ENCODE measurements around the gene MAP4K2.

The MAP4K2 gene

DNA sequence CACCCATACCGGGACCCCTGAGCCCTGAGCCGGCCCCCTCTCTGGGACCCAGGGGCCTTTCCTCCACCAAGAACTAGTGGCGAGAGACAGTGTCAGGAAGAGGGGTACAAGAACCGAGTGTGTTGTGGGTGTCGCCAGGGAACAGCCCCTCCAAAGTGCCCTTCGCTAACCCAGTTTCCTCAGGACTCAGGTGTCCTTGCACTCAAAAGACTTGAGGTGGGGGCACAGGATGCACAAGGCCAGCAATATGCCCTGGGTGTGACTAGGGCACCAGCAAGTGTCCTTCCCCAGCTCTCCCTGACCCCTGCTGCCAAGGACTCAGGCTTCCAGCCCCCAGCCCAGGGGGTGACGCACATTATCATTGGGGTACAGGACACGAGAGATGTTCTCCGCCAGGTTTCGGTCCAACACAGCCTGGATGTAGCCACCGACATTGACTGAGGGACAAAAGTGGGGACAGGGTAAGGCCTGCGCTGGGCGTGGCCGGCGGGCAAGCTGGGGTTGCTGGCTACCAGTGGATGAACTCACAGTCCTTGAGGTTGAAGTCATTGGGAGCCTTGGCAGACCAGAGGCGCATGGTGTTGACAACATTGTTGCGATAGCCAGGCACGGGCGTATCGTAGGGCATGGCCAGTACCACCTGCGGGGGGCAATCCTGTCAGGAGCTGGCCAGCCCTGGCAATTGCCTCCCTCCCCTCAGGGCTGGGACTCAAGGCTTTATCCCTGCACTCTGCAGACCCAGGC lies 47.9 kb downstream of the MAP4K2 start:
- no peak for FAIRE-seq
- DNase-seq (ENCODE audit: insufficient read length): no peak
- no peak for TF ChIP-seq TAF1 (IDR thresholded peaks at IDR 0.05; ENCODE audit: borderline replicate concordance, low read depth, low read length)
- TF ChIP-seq POLR2AphosphoS5 (IDR thresholded peaks at IDR 0.05; ENCODE audit: low read depth, low read length): no peak
- TF ChIP-seq POLR2A (IDR thresholded peaks at IDR 0.05; ENCODE audit: low read depth, low read length): no peak

DNA sequence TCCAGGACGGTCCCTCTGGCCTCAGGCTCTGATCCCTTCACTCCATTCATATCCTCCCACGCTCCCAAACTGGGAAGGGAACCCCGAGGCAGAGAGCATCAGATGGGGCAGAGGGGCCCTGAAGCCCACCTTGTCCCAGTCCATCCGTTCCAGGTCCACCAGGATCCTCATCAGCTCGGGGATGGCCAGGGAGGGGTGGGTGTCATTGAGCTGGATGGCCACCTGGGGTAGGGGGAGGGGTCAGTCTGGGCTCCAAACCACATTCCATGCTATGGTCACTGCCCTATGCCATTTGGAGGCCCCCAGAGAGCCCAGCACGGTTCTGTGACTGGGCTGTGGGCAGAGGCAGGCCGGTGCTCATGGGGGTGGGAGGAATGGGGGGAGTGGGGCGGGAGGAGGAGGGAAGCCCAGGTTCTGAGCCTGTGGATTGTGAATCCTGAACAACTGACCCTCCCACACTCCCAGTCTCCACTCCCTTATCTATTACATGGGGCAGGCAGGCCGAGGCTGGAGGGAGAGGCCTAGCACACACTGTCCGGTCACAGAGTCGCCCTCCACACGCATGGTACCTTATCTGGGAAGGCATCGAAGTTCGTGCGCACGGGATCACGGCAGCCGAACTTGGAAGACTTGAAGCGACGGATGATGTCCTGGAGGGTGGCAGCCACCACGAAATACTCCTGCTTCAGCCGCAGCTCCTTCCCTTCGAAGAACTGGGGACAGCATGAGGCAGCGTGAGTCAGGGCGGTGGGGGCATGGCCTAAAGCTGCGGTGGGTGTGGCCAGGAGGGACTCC lies 48.7 kb downstream of the MAP4K2 start:
- DNase-seq (ENCODE audit: insufficient read length) (no peak), FAIRE-seq (no peak)
- TF ChIP-seq POLR2A (IDR thresholded peaks at IDR 0.05; ENCODE audit: low read depth, low read length) (no peak), TAF1 (IDR thresholded peaks at IDR 0.05; ENCODE audit: borderline replicate concordance, low read depth, low read length) (no peak), POLR2AphosphoS5 (IDR thresholded peaks at IDR 0.05; ENCODE audit: low read depth, low read length) (no peak)

GRCh38 chr11:64753380-64754123 lies 49.5 kb downstream of the MAP4K2 start:
- FAIRE-seq (no peak), DNase-seq (ENCODE audit: insufficient read length) (no peak)
- TF ChIP-seq POLR2A (IDR thresholded peaks at IDR 0.05; ENCODE audit: low read depth, low read length) (no peak), TAF1 (IDR thresholded peaks at IDR 0.05; ENCODE audit: borderline replicate concordance, low read depth, low read length) (no peak), POLR2AphosphoS5 (IDR thresholded peaks at IDR 0.05; ENCODE audit: low read depth, low read length) (no peak)

DNA sequence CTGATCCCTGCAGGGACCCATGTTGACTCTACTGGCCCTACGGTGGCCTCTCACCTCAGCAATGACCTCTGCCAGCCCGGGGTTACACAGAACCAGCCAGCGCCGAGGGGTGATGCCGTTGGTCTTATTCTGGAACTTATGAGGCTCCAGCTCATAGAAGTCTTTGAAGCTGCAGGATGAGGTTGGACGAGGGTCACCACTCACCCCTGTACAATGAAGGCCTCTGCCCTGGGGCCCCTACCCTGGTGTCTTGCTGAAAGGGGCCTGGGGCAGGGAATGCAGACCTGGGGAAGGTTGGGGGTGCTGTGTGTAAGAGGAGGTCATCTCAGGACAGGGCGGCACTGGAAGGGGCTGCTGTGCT lies 50.0 kb downstream of the MAP4K2 start:
- no peak for DNase-seq (ENCODE audit: insufficient read length)
- FAIRE-seq: no peak
- TF ChIP-seq POLR2AphosphoS5 (IDR thresholded peaks at IDR 0.05; ENCODE audit: low read depth, low read length) (no peak), TAF1 (IDR thresholded peaks at IDR 0.05; ENCODE audit: borderline replicate concordance, low read depth, low read length) (no peak), POLR2A (IDR thresholded peaks at IDR 0.05; ENCODE audit: low read depth, low read length) (no peak)

GRCh38 chr11:64752175-64752970 lies 50.6 kb downstream of the MAP4K2 start:
- TF ChIP-seq POLR2AphosphoS5 (IDR thresholded peaks at IDR 0.05; ENCODE audit: low read depth, low read length) (no peak), POLR2A (IDR thresholded peaks at IDR 0.05; ENCODE audit: low read depth, low read length) (no peak), TAF1 (IDR thresholded peaks at IDR 0.05; ENCODE audit: borderline replicate concordance, low read depth, low read length) (no peak)
- FAIRE-seq: no peak
- no peak for DNase-seq (ENCODE audit: insufficient read length)

DNA sequence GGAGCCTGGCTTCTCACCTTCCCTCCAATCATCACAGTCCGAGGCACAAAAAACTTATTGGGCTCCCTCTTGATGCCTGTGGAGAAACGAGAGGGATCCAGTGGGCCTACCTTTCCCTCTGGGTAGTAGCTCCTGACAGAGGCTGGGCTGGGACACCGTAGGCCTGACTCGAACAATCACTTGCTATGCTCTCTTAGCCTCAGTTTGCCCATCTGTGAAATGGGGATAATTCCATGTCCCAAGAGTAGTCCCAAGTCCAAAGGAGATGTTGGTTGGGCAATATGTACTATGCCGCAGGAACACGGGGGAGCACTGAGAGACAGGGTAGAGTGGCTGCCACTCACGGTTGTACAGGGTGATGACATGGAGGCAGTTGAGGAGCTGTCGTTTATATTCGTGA lies 51.4 kb downstream of the MAP4K2 start:
- TF ChIP-seq POLR2A (IDR thresholded peaks at IDR 0.05; ENCODE audit: low read depth, low read length) (no peak), TAF1 (IDR thresholded peaks at IDR 0.05; ENCODE audit: borderline replicate concordance, low read depth, low read length) (no peak), POLR2AphosphoS5 (IDR thresholded peaks at IDR 0.05; ENCODE audit: low read depth, low read length) (no peak)
- FAIRE-seq (no peak), DNase-seq (ENCODE audit: insufficient read length) (no peak)

DNA sequence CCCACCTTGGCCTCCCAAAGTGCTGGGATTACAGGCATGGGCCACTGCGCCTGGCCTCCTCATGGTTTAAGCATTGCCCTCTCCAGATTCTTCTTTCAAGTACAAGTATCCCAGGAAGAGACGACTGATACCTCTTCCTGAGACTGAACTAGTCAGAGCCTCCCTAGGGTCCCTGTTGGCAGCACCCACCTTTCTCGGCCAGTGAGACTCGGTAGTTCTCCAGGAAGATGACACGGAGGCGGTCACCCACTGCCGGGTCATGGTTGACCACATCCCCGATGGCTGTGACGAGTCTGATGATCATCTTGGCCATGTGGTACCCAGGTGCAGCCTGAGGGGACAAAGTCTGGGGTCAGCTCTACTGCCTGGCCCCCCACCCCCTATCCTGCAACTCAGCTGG lies 51.9 kb downstream of the MAP4K2 start:
- TF ChIP-seq POLR2AphosphoS5 (IDR thresholded peaks at IDR 0.05; ENCODE audit: low read depth, low read length) (no peak), TAF1 (IDR thresholded peaks at IDR 0.05; ENCODE audit: borderline replicate concordance, low read depth, low read length) (no peak), POLR2A (IDR thresholded peaks at IDR 0.05; ENCODE audit: low read depth, low read length) (no peak)
- FAIRE-seq: no peak
- DNase-seq (ENCODE audit: insufficient read length): no peak

- DNase-seq (ENCODE audit: insufficient read length) (no peak), FAIRE-seq (no peak)
- TF ChIP-seq POLR2A (IDR thresholded peaks at IDR 0.05; ENCODE audit: low read depth, low read length) (no peak), POLR2AphosphoS5 (IDR thresholded peaks at IDR 0.05; ENCODE audit: low read depth, low read length) (no peak), TAF1 (IDR thresholded peaks at IDR 0.05; ENCODE audit: borderline replicate concordance, low read depth, low read length) (no peak)
These were observed 52.5 kb downstream of the MAP4K2 start for GRCh38 chr11:64750361-64751054.

GRCh38 chr11:64747961-64748665 lies 54.9 kb downstream of the MAP4K2 start:
- DNase-seq (ENCODE audit: insufficient read length): no peak
- FAIRE-seq: no peak
- TF ChIP-seq POLR2AphosphoS5 (IDR thresholded peaks at IDR 0.05; ENCODE audit: low read depth, low read length) (no peak), POLR2A (IDR thresholded peaks at IDR 0.05; ENCODE audit: low read depth, low read length) (no peak), TAF1 (IDR thresholded peaks at IDR 0.05; ENCODE audit: borderline replicate concordance, low read depth, low read length) (no peak)

- no peak for TF ChIP-seq POLR2AphosphoS5 (IDR thresholded peaks at IDR 0.05; ENCODE audit: low read depth, low read length)
- no peak for TF ChIP-seq TAF1 (IDR thresholded peaks at IDR 0.05; ENCODE audit: borderline replicate concordance, low read depth, low read length)
- no peak for TF ChIP-seq POLR2A (IDR thresholded peaks at IDR 0.05; ENCODE audit: low read depth, low read length)
- FAIRE-seq (no peak), DNase-seq (ENCODE audit: insufficient read length) (no peak)
These were observed 56.5 kb downstream of the MAP4K2 start for GRCh38 chr11:64746486-64746885.
